UCSD-AML1 (cell line): Measurements from ENCODE around the gene AGMAT.
"Not testable (repeated sequence)": the region's sequence is repeated elsewhere in the genome, so short reads cannot be mapped to it uniquely, and the experiment has no call there.

Experiments
- DNase-seq: peaks from one replicate; lab custom pipeline; 2025; ENCODE audit not compliant: unreplicated experiment; lab: John Stamatoyannopoulos, UW

The AGMAT gene

GRCh38 chr1:15616373-15617172 lies 31.7 kb upstream of the AGMAT start:
- DNase-seq, result no peak

- no peak for DNase-seq
Observed at GRCh38 chr1:15610167-15610566, 25.3 kb upstream of the AGMAT start.

DNA sequence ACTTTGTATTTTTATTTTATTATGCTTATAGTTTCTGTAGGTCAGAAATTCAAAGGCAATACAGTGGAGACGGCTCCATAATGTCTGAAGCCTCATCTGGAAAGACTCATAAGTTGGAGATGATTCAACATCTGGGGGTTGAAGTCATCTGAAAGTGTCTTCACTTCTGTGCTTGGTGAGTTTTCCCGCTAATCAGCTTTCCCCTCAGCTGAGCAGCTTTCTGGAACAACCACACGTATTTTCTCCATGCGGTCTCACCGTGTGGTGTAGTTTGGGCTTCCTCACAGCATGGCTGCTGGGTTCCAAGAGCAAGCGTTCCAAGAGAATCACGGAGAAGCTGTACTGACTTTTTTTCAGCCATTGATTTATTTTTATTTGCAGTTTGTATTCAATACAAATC lies 24.8 kb upstream of the AGMAT start:
- DNase-seq, result no peak

DNA sequence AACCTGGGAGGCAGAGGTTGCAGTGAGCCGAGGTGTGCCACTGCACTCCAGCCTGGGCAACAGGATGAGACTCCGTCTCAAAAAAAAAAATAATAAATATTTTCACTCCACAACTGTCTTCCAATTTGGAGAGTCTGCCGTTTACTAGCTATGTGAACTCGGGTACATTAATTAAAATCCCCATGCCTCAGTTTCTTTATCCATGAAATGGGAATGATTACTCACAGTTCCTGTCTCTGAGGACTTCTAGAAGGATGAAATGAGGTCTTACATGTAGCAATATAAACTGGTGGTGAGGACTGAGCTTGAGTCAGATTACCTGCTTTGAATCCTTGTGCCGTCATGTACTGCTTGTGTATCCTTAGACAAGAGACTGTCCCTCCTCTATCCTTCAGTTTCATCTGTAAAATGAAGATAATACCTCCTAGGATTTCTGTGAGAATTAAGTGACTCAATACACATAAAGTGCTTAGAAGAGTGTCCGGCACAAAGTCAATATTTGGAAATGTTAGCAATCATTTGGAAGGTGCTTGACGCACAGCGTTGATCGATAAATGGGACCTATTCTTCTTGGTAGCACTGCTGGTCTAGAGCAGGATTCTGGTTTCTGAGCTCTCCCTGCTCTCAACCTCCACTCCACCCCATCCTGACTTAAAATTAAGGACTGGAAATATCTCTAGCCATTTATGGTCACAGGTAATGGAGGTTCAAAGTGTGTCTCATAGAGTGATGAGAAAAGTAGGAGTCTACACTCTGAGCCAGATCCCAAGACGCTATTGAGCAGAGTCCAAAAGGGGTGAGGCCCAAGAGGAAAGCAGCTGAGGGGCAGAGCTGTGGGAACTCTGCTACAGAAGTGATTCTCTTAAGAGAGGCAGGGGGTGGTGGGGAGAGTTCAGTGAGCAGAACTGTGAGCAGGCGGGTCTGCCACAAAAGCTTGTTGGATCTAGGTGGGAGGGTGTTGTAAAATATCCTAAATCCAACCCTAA lies 20.8 kb upstream of the AGMAT start:
- no peak for DNase-seq

- not testable (repeated sequence) for DNase-seq
Observed at GRCh38 chr1:15604400-15604799, 19.5 kb upstream of the AGMAT start.

DNA sequence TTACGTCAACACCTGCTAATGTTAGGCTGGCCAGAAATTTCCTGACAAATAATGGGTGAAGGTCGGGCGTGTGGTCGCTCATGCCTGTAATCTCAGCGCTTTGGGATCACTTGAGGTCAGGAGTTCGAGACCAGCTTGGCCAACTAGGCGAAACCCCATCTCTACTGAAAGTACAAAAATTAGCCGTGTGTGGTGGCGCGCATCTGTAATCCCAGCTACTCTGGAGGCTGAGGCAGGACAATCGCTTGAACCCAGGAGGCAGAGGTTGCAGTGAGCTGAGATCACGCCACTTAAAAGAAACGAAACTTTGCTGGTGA lies 19.1 kb upstream of the AGMAT start:
- not testable (repeated sequence) for DNase-seq

- DNase-seq, result peak; percentile 91
Observed at GRCh38 chr1:15603050-15603965, 18.5 kb upstream of the AGMAT start.

GRCh38 chr1:15598436-15598835 lies 13.6 kb upstream of the AGMAT start:
- DNase-seq, result no peak

- DNase-seq, result no peak
Observed at GRCh38 chr1:15595809-15596617, 11.2 kb upstream of the AGMAT start.

- no peak for DNase-seq
Observed at GRCh38 chr1:15592285-15592684, 7.4 kb upstream of the AGMAT start.

- no peak for DNase-seq
Observed at GRCh38 chr1:15583016-15583706, 1.7 kb downstream of the AGMAT start.

GRCh38 chr1:15579683-15580047 lies 5.2 kb downstream of the AGMAT start:
- no peak for DNase-seq

DNA sequence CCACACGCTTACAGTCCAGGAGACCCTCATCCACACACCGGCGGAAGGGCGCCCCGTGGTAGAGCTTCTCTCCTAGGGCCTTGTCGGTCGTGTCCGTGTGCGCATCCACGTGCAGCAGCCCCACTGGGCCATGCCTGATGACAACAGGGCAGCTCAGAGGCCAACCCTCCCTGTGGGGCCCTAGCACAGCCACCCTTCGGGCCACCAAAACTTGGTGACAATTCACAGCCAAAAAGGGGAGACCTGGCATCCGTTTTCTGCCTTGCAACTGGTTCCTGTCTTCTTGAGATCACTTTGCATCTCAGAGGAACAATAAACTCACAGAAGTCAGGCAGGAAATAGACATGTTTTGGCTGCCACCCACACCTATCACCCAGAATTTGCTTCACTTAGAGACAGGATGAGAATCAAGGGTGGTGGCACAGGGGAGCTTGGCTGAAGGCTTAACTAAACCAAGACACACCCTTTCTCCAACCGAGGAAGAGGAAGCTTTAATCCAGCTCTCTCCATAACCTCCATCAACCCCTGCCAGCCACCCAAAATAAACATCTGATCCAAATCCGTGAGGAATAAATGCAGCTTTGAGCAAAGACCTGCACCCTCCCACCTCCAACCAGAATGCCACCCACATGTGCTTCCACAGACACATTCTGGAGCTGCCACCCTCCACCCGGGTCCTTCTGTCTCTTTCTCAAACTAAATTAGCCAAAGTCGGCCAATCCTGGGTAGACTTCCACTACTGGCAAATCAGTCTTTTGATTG lies 5.7 kb downstream of the AGMAT start:
- no peak for DNase-seq

GRCh38 chr1:15577691-15578090 lies 7.2 kb downstream of the AGMAT start:
- no peak for DNase-seq

DNA sequence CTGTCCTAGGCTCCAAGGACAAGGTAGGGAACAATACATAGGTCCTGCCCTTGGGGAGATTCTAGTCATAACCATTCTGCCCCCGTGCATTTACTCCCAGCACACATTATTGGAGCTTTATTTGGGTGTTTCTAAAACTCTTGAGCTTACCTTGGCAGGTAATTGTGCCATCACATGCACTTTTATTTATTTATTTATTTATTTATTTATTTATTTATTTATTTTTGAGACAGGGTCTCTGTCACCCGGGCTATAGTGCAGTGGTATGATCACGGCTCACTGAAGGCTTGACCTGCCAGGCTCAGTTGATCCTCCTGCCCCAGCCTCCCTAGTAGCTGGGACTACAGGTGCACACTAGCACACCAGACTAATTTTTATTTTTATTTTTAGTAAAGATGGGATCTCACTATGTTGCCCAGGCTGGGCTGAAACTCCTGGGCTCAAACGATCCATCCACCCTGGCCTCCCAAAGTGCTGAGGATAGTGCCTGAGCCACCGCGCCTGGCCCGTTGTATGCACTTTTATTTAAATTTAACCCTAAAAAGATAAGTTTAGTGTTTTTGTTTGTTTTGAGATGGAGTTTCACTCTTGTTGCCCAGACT lies 9.2 kb downstream of the AGMAT start:
- DNase-seq, result no peak

GRCh38 chr1:15574741-15575140 lies 10.1 kb downstream of the AGMAT start:
- DNase-seq, result no peak

- no peak for DNase-seq
Observed at GRCh38 chr1:15573477-15573876, 11.4 kb downstream of the AGMAT start.

DNA sequence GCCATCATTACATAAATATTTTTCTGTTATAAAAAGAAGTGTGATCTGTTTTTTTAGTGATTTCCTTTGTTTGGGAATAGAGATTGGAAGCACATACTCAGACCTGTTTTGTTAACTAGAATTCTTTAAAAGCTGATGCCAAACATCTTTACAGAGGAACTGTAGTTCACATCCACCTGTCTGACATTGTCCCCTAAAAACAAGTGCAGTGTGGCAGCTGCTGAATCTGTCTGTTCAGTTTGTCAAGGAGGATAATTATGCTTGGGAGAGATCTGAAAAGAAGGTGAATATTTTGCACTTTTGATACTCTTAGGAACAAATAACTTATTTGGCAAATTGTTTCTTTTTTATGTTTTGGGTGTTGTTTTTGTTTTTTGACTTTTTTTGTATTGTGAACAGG lies 13.6 kb downstream of the AGMAT start:
- DNase-seq, result no peak

GRCh38 chr1:15570861-15571260 lies 14.0 kb downstream of the AGMAT start:
- DNase-seq, result no peak
